ENCODE results near the gene CNKSR1.

The CNKSR1 gene

GRCh38 chr1:26233903-26234643 is 56.8 kb downstream of the CNKSR1 start, which contains the start of gene CEP85:
CEP85 (plus strand) TSS chr1:26234200; CDS start chr1:26239784, 5,584 bp downstream.
- peak; percentile 97 for DNase-seq

GRCh38 chr1:26234644-26235370 is 57.5 kb downstream of the CNKSR1 start:
- DNase-seq = peak; percentile 19

- no peak for DNase-seq
These were observed 60.1 kb downstream of the CNKSR1 start for GRCh38 chr1:26237230-26237966.

All from fibroblast of upper back skin (primary cell).